Stimulated activated CD4-positive, alpha-beta T cell treated with anti-CD3 and anti-CD28 coated beads, Interleukin-15, amount 100 ng/mL, for 48 hours (primary cell): Measurements from ENCODE around the gene GPR137C.

Source experiments
- DNase-seq, 2 donors: peaks; one replicate each; pipeline ENCODE4 v3.0.0-alpha.2; 2020; ENCODE audit warnings: low read depth in 2 of 2

GPR137C gene

GRCh38 chr14:52663850-52664249 is 111.2 kb downstream of the GPR137C start:
- DNase-seq = no peak

GRCh38 chr14:52678591-52678990 is 126.0 kb downstream of the GPR137C start:
- DNase-seq = no peak

GRCh38 chr14:52683985-52684520 is 131.4 kb downstream of the GPR137C start:
- DNase-seq = no peak

- DNase-seq = no peak
Observed at GRCh38 chr14:52686176-52686575, 133.5 kb downstream of the GPR137C start.
